Lower lobe of right lung (tissue), 2 donors: ENCODE results near the gene ATRNL1. TPM values are rescaled to one million over a fixed set of nuclear protein-coding genes. Genes with fewer than 3 reads are reported as not detected.
A peak's percentile ranks its signal among the peaks of the same experiment; 100 is the strongest.

Experiments
- ATAC-seq, 2 donors: fragments of 200-7000 bp; cut with Tn5 transposase; one replicate each; pipeline ENCODE4 v1.9.1; 2020 to 2022; ENCODE audit warnings: mild to moderate bottlenecking in 2 of 2, moderate library complexity in 2 of 2
- DNase-seq: peaks from one replicate; pipeline ENCODE4 v3.0.0-alpha.2; 2020
- H3K27ac ChIP-seq: fragments of 200-600 bp; one replicate; pipeline ENCODE4 v1.8.0; 2022
- H3K27me3 ChIP-seq: fragments of 200-600 bp; one replicate; pipeline ENCODE4 v1.8.0; 2022; ENCODE audit warnings: low read depth
- H3K36me3 ChIP-seq: fragments of 200-600 bp; one replicate; pipeline ENCODE4 v1.8.0; 2022; ENCODE audit warnings: mild to moderate bottlenecking
- H3K4me1 ChIP-seq: fragments of 200-600 bp; one replicate; pipeline ENCODE4 v1.8.0; 2022
- H3K4me3 ChIP-seq: fragments of 200-600 bp; one replicate; pipeline ENCODE4 v1.8.0; 2022; ENCODE audit warnings: mild to moderate bottlenecking
- H3K9me3 ChIP-seq: fragments of 200-600 bp; one replicate; pipeline ENCODE4 v1.8.0; 2022
- intact Hi-C: fragments of 100-400 bp; cut with DNase I; formaldehyde crosslinking; loops from one replicate; pipeline ENCODE4 v1.11.0; 2022
- total RNA-seq: library from RNA; stranded (reverse); fragmentation: NEBNext Ultra II Directional; extraction: Animal tissue kit (Norgen Biotek cat#: 25700); gene quantifications from one replicate; pipeline ENCODE4 v1.2.1, GENCODE V29; 2021
- TF ChIP-seq, protein P1 (sequence below): fragments of 200-600 bp; IDR thresholded peaks from one replicate; pipeline ENCODE4 v1.8.0; 2022; ENCODE audit warnings: antibody characterized with exemption, mild to moderate bottlenecking
- donor health status: DM: no; HTN: yes; CAD: no; lungs with severe emphysema.

Gene ATRNL1
- total RNA-seq, 1 donor from 2014 or later: 0.92 TPM

DNA sequence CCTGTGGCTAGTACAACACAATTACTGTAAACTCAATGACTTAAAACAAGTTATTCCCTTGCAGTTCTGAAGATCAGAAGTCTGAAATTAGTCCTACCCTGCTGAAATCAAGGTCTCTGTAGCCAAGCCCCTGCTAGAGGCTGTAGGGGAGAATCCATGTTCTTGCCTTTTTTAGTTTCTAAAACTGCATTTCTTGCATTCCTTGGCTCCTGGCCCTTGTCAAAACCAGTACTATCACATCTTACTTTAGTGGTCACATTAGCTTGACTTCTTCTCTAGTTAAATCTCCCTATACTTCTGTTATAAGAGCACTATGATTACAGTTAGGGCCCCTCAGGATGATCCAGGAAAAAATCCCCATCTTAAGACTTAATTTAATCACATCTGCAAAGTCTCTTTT lies 612.9 kb downstream of the ATRNL1 start:
- H3K27me3 ChIP-seq: no peaks in the 10 kb centered on the region
- H3K9me3 ChIP-seq: no peaks in the 10 kb centered on the region
- no peak overlapping the region for H3K27ac ChIP-seq
- DNase-seq (no peak), ATAC-seq (no peak)
- intact Hi-C loops: no loop called here
- H3K4me1 ChIP-seq: no peaks in the 10 kb centered on the region
- TF ChIP-seq, protein P1, sequence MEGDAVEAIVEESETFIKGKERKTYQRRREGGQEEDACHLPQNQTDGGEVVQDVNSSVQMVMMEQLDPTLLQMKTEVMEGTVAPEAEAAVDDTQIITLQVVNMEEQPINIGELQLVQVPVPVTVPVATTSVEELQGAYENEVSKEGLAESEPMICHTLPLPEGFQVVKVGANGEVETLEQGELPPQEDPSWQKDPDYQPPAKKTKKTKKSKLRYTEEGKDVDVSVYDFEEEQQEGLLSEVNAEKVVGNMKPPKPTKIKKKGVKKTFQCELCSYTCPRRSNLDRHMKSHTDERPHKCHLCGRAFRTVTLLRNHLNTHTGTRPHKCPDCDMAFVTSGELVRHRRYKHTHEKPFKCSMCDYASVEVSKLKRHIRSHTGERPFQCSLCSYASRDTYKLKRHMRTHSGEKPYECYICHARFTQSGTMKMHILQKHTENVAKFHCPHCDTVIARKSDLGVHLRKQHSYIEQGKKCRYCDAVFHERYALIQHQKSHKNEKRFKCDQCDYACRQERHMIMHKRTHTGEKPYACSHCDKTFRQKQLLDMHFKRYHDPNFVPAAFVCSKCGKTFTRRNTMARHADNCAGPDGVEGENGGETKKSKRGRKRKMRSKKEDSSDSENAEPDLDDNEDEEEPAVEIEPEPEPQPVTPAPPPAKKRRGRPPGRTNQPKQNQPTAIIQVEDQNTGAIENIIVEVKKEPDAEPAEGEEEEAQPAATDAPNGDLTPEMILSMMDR: no peak
- H3K4me3 ChIP-seq: no peak overlapping the region
- no peaks in the 10 kb centered on the region for H3K36me3 ChIP-seq

DNA sequence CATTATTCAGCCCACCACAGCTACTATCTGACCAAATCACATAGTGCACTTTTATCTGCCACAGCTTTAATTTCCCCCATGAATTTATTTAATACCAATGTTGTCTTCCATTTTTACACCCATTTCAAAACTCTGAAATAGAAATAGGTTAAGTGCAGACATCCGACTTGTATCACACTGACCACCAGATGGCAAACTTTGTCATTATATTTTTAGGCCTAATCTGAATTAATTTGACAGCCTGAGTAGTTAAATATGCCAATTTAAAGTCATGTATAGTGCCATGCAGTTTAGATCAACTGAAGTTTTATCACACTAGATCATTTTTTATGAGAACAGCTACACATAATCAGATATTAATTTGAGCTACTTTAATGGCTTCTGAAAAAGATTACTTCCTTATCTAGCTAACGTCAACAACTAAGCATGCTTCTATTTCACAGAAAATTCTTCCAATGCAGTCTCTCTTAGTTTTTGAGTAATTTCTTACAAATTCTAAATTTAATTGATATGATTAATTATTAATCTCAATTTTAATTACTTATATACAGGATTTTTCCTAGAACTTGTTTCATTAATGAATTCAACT lies 613.4 kb downstream of the ATRNL1 start:
- Histone ChIP-seq H3K4me1 (no peaks in the 10 kb centered on the region), H3K27ac (no peak overlapping the region), H3K9me3 (no peaks in the 10 kb centered on the region), H3K4me3 (no peak overlapping the region), H3K36me3 (no peaks in the 10 kb centered on the region), H3K27me3 (no peaks in the 10 kb centered on the region)
- DNase-seq: no peak
- TF ChIP-seq, protein P1: peak; percentile 37
- ATAC-seq: peak in 1 of 2 donors; percentile 28
- intact Hi-C loops: no loop called here

DNA sequence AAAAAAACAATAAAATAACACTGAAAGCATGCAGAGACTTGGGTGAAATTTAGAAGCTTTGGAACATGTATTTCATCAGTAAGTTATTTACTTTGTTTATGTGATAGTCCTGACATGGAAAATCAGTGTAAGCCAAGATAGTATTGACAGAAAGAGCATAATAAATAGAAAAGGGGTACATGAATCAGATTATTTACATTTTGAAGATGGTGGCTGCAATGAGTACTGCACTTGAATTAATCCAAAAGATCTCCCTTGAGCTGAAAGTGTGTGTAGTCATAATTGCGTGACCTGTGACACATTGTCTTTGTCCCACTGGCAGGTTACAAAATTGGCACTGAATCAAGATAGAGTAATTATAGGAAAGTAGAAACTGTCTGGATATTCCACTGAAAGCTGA lies 617.0 kb downstream of the ATRNL1 start:
- Histone ChIP-seq H3K9me3 (no peaks in the 10 kb centered on the region), H3K36me3 (no peaks in the 10 kb centered on the region), H3K27me3 (no peaks in the 10 kb centered on the region), H3K4me1 (no peaks in the 10 kb centered on the region), H3K27ac (no peak overlapping the region), H3K4me3 (no peak overlapping the region)
- TF ChIP-seq, protein P1: no peak
- intact Hi-C loops: no loop called here
- no peak for ATAC-seq
- DNase-seq: no peak

DNA sequence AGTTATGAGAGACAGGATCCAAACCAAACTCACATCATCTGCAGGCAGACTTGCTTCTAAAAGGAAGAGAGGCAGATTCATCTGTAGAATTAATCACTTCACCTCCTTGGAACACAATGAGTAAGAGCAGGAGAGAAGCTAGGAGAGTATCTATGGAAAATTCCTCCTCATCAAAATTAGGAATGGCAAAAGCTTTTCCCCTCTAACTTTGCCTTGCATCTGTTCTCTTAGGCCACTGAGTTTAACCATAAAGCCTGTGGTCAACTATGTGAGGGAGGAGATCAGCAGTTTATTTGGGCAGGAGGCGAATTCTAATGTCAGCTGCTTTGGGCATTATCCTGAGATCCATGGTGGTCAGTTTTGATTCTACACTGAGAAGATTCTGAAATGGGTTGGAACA lies 618.1 kb downstream of the ATRNL1 start:
- TF ChIP-seq, protein P1: no peak
- no peak overlapping the region for H3K27ac ChIP-seq
- H3K9me3 ChIP-seq: no peaks in the 10 kb centered on the region
- intact Hi-C loops: no loop called here
- H3K4me1 ChIP-seq: no peaks in the 10 kb centered on the region
- H3K4me3 ChIP-seq: no peak overlapping the region
- DNase-seq: no peak
- no peak for ATAC-seq
- no peaks in the 10 kb centered on the region for H3K36me3 ChIP-seq
- H3K27me3 ChIP-seq: no peaks in the 10 kb centered on the region

DNA sequence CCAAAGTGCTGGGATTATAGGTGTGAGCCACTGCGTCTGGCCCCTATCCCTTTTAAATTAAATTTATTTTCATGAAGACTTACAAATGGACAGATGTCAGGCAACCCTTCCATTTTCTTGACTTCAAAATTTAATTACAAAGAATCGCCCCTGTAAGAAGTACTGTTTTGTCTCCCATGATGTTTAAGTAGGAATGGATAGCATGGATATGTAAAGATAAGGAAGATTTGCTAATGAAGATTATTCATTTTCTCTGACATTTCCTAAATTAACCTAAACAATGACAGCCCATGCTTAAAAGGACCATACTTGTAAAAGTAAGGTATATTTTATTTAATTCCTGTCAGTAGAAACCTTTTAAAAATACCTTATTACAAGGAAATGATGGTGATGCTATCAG lies 627.0 kb downstream of the ATRNL1 start:
- Histone ChIP-seq H3K27ac (no peak overlapping the region), H3K9me3 (no peaks in the 10 kb centered on the region), H3K4me3 (no peak overlapping the region), H3K27me3 (no peaks in the 10 kb centered on the region), H3K4me1 (no peaks in the 10 kb centered on the region), H3K36me3 (no peaks in the 10 kb centered on the region)
- intact Hi-C loops: no loop called here
- ATAC-seq: no peak
- TF ChIP-seq, protein P1: no peak
- no peak for DNase-seq
